DMS53 treated with DMSO at 0.1 percent for 48 hours (cell line): ENCODE data around the gene MTHFD1.

ENCODE experiments used
- DNase-seq: peaks from one replicate; lab custom pipeline; 2025; ENCODE audit not compliant: unreplicated experiment; lab: John Stamatoyannopoulos, UW

The MTHFD1 gene

GRCh38 chr14:64405295-64405694 is 17.1 kb downstream of the MTHFD1 start:
- DNase-seq: no peak

DNA sequence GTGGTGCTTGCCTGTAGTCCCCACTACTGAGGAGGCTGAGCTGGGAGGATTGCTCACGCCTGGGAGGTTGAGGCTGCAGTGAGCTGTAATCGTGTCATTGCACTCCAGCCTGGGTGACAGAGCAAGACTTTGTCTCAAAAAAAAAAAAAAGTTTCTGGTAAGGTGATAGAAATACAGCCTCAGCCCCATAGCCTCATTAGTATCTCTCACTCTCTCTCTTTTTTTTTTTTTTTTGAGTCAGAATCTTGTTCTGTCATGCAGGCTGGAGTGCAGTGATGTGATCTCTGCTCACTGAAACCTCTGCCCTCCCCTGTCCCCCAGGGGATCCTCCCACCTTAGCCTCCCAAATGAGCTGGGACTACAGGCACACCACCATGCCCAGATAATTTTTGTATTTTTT is 19.2 kb downstream of the MTHFD1 start:
- no peak for DNase-seq

- no peak for DNase-seq
These were observed 21.2 kb downstream of the MTHFD1 start for GRCh38 chr14:64409126-64409920.

DNA sequence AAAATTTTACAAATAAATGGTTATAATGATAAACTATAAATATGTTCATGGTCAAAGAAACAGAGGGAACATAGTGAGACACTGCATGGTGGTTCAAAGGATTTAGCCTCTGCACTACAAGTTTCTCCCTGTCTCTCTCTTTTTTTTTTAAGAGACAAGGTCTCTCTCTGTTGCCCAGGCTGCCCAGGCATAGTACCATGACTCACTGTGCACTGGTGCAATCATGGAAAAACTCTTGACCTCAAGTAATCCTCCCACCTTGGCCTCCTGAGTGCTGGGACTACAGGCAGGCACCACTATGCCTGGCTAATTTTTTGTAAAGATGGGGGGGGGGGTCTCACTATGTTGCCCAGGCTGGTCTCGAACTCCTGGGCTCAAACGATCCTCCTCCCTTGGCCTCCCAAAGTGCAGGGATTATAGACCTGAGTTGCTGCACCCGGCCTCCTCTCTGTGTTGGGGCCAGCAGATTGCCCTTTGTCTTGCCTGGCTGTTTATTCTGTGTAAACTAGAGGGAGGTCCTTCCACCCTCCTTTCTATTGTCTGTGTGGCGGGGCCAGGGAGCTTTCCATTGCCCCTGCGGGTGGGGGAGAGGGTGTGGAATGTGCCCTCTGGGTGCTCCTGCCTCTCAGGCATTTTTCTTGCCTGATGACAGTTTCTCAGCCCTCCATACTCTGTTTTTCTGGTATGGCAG is 22.1 kb downstream of the MTHFD1 start:
- DNase-seq: no peak

DNA sequence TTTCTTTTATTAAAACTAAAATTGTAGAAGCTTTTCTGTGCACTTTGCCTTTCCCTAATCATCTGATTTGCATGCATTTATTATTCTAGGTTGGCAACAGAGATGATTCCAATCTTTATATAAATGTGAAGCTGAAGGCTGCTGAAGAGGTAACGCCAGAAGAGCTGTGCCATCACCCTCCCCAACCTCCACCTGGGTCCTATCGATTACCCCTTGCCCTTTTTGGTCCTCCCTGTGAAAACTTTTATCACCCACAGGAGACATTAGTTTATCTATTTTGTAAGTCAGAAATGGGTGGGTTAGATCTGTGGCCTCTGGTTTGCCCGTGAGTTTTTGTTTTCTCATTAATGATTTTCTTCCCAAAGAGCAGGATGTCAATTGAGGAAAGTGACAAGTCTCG is 22.8 kb downstream of the MTHFD1 start:
- no peak for DNase-seq

DNA sequence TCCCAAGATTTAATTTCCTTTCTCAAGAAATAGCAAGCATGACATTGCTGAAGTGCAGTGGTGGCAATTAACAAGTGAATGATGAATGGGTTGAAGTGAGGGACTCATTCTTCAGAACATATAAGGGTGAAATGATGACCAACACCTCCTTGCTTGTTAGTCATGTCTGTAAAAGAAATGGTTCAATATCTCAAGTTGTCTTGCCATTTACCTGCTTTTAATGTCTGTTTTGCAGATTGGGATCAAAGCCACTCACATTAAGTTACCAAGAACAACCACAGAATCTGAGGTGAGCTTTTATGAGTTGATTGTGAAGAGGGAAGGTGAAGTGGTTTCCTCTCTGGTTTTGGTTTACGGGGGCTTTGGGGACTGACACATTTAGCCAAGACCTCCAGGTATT is 24.1 kb downstream of the MTHFD1 start:
- DNase-seq: no peak

GRCh38 chr14:64416348-64416932 is 28.3 kb downstream of the MTHFD1 start:
- no peak for DNase-seq

- DNase-seq: no peak
These were observed 29.1 kb downstream of the MTHFD1 start for GRCh38 chr14:64417055-64417770.

GRCh38 chr14:64417771-64418125 is 29.6 kb downstream of the MTHFD1 start:
- no peak for DNase-seq

DNA sequence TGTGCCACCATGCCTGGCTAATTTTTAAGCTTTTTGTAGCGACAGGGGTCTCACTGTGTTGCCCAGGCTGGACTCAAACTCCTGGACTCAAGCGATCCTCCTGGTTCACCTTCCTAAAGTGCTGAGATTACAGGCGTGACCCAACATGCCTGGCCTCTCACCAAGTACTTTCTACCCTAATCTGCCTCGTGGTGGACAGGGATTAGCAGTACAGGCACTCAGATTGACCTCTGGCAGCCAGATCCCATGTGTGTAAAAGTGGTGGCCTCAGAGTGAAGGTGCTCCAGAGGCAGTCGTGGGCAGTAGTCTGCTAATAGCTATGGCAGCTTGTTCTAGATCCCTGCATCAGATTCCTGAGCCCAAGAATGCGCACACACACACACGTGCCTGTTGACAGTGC is 30.9 kb downstream of the MTHFD1 start:
- no peak for DNase-seq

- DNase-seq: no peak
These were observed 33.0 kb downstream of the MTHFD1 start for GRCh38 chr14:64421166-64421565.

DNA sequence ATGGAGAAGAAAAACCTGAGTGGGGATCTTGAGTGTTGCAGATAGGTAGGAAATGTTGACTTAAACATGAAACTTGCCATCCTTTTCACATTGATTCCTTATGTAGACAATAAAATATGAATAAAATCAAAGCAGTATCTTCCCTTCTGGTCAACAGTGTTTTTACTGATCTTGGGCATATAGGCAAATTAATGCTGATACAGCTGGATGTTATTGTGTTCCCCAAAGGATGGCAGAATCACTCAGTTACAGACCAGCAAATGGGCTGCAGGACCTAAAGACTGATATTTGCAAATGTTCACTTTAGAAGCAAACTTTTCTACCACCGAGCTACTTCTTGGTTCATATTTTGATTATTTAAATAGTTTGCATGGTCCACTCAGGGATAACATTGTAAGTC is 33.9 kb downstream of the MTHFD1 start:
- no peak for DNase-seq

GRCh38 chr14:64422756-64423155 is 34.6 kb downstream of the MTHFD1 start:
- DNase-seq: no peak

- DNase-seq: no peak
These were observed 35.8 kb downstream of the MTHFD1 start for GRCh38 chr14:64423987-64424386.

DNA sequence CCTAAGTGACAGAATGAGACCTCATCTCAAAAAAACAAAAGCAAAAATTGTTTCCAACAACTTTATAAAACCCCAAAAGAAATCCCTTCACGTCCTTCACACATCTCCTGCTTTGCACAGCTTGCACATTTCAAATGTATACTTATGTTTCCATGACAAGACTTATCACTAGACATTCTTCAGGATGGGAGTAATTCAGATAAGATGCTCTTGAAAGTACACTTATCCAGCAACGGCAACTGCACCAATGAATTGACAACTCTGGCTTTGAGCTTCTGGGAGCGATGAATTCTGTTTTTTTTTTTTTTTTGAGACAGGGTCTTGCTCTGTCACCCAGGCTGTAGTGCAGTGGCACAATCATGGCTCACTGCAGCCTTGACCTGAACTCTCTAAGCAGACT is 46.4 kb downstream of the MTHFD1 start:
- no peak for DNase-seq

DNA sequence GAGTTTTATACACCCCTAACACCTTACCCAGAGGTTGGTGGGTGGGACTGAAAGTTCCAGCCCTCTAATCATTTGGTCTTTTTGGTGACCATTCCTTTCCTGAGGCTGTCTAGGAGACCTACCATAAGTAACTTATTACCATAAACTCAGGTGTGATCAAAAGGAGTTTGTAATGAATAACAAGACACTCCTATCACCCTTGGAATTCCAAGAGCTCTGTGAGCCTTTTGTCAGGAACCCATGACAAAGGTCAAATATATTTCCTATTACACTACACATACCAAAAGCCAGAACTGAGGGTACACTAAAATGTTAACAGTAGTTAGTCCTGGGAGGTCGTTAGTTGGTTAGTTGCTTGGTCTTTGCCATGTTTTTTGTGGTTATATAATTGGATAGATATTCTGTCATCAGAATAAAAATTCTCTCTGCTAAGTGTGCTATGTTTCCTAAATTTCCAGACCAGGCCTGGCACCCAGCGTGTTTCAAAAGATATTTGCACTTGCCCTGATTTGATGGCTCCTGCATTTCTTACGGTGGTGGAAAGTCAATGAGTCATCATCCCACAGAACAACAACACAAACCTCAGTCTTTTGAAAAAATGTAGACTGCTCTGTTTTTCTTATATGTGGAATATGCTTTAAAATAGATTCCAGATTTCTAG is 50.2 kb downstream of the MTHFD1 start:
- no peak for DNase-seq

DNA sequence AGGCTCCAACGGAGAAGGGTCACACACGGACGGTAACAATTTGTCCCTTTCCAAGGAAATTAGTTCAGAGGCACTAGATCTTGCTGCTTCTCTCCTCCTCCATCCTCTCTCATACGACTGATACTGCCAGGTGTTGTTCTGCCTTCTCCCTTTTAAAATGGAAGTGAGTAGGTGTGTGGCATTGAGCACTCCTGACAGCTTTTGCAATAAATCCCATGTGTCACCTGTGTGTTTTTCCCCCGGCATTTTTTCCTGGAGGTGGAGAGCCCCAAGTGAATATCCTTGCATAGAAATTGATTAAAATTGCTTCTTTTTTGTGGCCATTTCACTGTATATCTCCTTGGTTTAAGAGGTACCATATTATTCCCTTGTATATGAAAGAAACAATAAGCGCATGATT is 51.0 kb downstream of the MTHFD1 start:
- no peak for DNase-seq

- DNase-seq: no peak
These were observed 52.3 kb downstream of the MTHFD1 start for GRCh38 chr14:64440494-64440893.

GRCh38 chr14:64442300-64442988 is 54.3 kb downstream of the MTHFD1 start:
- no peak for DNase-seq

GRCh38 chr14:64444140-64444539 is 56.0 kb downstream of the MTHFD1 start:
- no peak for DNase-seq
